ENCODE results near the gene XCL1.

DNA sequence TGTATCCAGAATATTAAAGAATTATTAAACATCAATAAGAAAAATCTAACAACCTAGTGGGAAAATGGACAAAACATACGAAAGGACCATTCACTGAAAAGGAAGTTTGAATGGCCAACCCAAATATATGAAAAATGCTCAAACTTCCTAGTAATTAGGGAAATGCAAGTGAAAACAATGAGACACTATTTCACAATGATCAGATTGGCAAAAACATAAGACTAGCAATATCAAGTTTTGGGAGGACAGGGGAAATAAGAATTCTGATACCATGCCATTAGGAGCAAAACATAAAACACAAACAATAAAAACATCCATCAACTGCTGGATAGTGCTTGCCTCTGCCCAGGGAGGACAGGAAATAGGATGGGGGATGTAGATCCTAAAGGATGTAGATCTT is 46.9 kb upstream of the XCL1 start:
- TF ChIP-seq EZH2 (IDR thresholded peaks at IDR 0.05), result no peak
- TF ChIP-seq, protein P1, sequence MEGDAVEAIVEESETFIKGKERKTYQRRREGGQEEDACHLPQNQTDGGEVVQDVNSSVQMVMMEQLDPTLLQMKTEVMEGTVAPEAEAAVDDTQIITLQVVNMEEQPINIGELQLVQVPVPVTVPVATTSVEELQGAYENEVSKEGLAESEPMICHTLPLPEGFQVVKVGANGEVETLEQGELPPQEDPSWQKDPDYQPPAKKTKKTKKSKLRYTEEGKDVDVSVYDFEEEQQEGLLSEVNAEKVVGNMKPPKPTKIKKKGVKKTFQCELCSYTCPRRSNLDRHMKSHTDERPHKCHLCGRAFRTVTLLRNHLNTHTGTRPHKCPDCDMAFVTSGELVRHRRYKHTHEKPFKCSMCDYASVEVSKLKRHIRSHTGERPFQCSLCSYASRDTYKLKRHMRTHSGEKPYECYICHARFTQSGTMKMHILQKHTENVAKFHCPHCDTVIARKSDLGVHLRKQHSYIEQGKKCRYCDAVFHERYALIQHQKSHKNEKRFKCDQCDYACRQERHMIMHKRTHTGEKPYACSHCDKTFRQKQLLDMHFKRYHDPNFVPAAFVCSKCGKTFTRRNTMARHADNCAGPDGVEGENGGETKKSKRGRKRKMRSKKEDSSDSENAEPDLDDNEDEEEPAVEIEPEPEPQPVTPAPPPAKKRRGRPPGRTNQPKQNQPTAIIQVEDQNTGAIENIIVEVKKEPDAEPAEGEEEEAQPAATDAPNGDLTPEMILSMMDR (IDR thresholded peaks at IDR 0.05), result no peak

Data from neural progenitor cell (in vitro differentiated cells).